OCI-LY3 (cell line): Measurements from ENCODE around the gene KRTAP5-5.
A peak's percentile ranks its signal among the peaks of the same experiment; 100 is the strongest.

Experiments used
- H2AFZ ChIP-seq: fragments of 200-600, 300-600 bp; shearing (Covaris generic); 2 replicates; pipeline ENCODE4 v1.6.0; 2014; ENCODE audit warnings: antibody characterized with exemption, low read depth, low read length
- H3K27ac ChIP-seq: fragments of 200-600, 300-600 bp; sonication (generic); 2 replicates; pipeline ENCODE4 v1.5.1; 2014; ENCODE audit warnings: mild to moderate bottlenecking, low read length, moderate library complexity, mixed read lengths
- H3K27me3 ChIP-seq: fragments of 200-600, 300-600 bp; sonication (generic); 2 replicates; pipeline ENCODE4 v1.6.1; 2014; ENCODE audit warnings: low read depth, low read length, mixed read lengths
- H3K36me3 ChIP-seq: fragments of 200-600, 300-600 bp; sonication (generic); replicated peaks from 2 replicates; pipeline ENCODE3; 2014; ENCODE audit warnings: low read depth, low read length, mixed read lengths
- H3K4me1 ChIP-seq: fragments of 300-600, 200-600 bp; sonication (generic); 2 replicates; pipeline ENCODE4 v1.6.1; 2014; ENCODE audit warnings: low read length, mixed read lengths
- H3K4me2 ChIP-seq: fragments of 200-600, 300-600 bp; sonication (generic); 2 replicates; pipeline ENCODE4 v1.6.1; 2014; ENCODE audit warnings: low read length, mixed read lengths
- H3K4me3 ChIP-seq: fragments of 300-600, 200-600 bp; sonication (generic); 2 replicates; pipeline ENCODE4 v1.5.1; 2014; ENCODE audit warnings: antibody characterized with exemption, mild to moderate bottlenecking, low read length, moderate library complexity
- H3K79me2 ChIP-seq: fragments of 300-600, 200-600 bp; shearing (Covaris generic); 2 replicates; pipeline ENCODE4 v1.6.1; 2014; ENCODE audit warnings: mild to moderate bottlenecking, low read length, mixed read lengths
- H3K9ac ChIP-seq: fragments of 300-600, 200-600 bp; shearing (Covaris generic); 2 replicates; pipeline ENCODE4 v1.6.0; 2014; ENCODE audit warnings: mild to moderate bottlenecking, low read length, moderate library complexity
- H3K9me3 ChIP-seq: fragments of 200-600, 300-600 bp; shearing (Covaris generic); 2 replicates; pipeline ENCODE4 v1.6.1; 2014; ENCODE audit warnings: low read length, mixed read lengths; ENCODE audit not compliant: insufficient read depth
- H4K20me1 ChIP-seq: fragments of 200-600, 300-600 bp; sonication (generic); 2 replicates; pipeline ENCODE4 v1.6.1; 2016; ENCODE audit warnings: low read length, mixed read lengths; ENCODE audit not compliant: insufficient read depth
- CTCF ChIP-seq: fragments of 200-600, 300-600 bp; sonication (generic); IDR thresholded peaks from 2 replicates; pipeline ENCODE4 v1.5.1; 2014; ENCODE audit warnings: antibody characterized with exemption, low read length, low read depth
- EZH2phosphoT487 ChIP-seq: fragments of 200-600 bp; shearing (Covaris generic); IDR thresholded peaks from 2 replicates; pipeline ENCODE4 v1.6.1; 2018; ENCODE audit warnings: antibody characterized with exemption, mixed run types, low read depth

KRTAP5-5 gene

GRCh38 chr11:1651411-1651980 is 21.9 kb downstream of the KRTAP5-5 start:
- no peak overlapping the region for H2AFZ ChIP-seq
- no peak overlapping the region for H3K4me3 ChIP-seq
- H3K27me3 ChIP-seq = peaks cover 39% of the 10 kb centered on the region
- H4K20me1 ChIP-seq = no peaks in the 10 kb centered on the region
- TF ChIP-seq EZH2phosphoT487 (no peak), CTCF (no peak)
- no peaks in the 10 kb centered on the region for H3K4me1 ChIP-seq
- H3K27ac ChIP-seq = no peak overlapping the region
- H3K4me2 ChIP-seq = no peak overlapping the region
- H3K36me3 ChIP-seq = no peaks in the 10 kb centered on the region
- no peak overlapping the region for H3K9ac ChIP-seq
- H3K9me3 ChIP-seq = no peaks in the 10 kb centered on the region
- no peaks in the 10 kb centered on the region for H3K79me2 ChIP-seq

- Histone ChIP-seq H3K4me1 (no peaks in the 10 kb centered on the region), H3K9ac (no peak overlapping the region), H3K27me3 (peaks cover 41% of the 10 kb centered on the region), H3K9me3 (no peaks in the 10 kb centered on the region), H2AFZ (no peak overlapping the region), H3K27ac (no peak overlapping the region), H4K20me1 (no peaks in the 10 kb centered on the region), H3K4me3 (no peak overlapping the region), H3K79me2 (no peaks in the 10 kb centered on the region), H3K36me3 (no peaks in the 10 kb centered on the region), H3K4me2 (no peak overlapping the region)
- TF ChIP-seq EZH2phosphoT487 (no peak), CTCF (no peak)
Observed at GRCh38 chr11:1652026-1652425, 22.5 kb downstream of the KRTAP5-5 start.

GRCh38 chr11:1652442-1652770 is 22.8 kb downstream of the KRTAP5-5 start:
- Histone ChIP-seq H3K4me1 (no peaks in the 10 kb centered on the region), H3K27me3 (peaks cover 41% of the 10 kb centered on the region), H3K36me3 (no peaks in the 10 kb centered on the region), H3K4me3 (no peak overlapping the region), H3K9me3 (no peaks in the 10 kb centered on the region), H3K27ac (no peak overlapping the region), H2AFZ (no peak overlapping the region), H3K4me2 (no peak overlapping the region), H4K20me1 (no peaks in the 10 kb centered on the region), H3K9ac (no peak overlapping the region), H3K79me2 (no peaks in the 10 kb centered on the region)
- TF ChIP-seq CTCF (no peak), EZH2phosphoT487 (no peak)

- no peak overlapping the region for H3K9ac ChIP-seq
- no peak overlapping the region for H2AFZ ChIP-seq
- H3K4me3 ChIP-seq = no peak overlapping the region
- peak overlapping the region; percentile 36 for H3K4me2 ChIP-seq
- H3K9me3 ChIP-seq = no peaks in the 10 kb centered on the region
- no peak overlapping the region for H3K27ac ChIP-seq
- H3K36me3 ChIP-seq = no peaks in the 10 kb centered on the region
- H3K4me1 ChIP-seq = no peaks in the 10 kb centered on the region
- H4K20me1 ChIP-seq = no peaks in the 10 kb centered on the region
- no peaks in the 10 kb centered on the region for H3K79me2 ChIP-seq
- peak; percentile 97 for TF ChIP-seq CTCF
- no peak for TF ChIP-seq EZH2phosphoT487
- peaks cover 41% of the 10 kb centered on the region for H3K27me3 ChIP-seq
Observed at GRCh38 chr11:1652771-1653540, 23.4 kb downstream of the KRTAP5-5 start.
